Transverse colon (tissue), 4 donors: ENCODE data around the gene ACAN. TPM values are rescaled to one million over a fixed set of nuclear protein-coding genes. Genes with fewer than 3 reads are reported as not detected.
A peak's percentile ranks its signal among the peaks of the same experiment; 100 is the strongest.

ENCODE experiments used
- DNase-seq: peaks from one replicate; pipeline ENCODE4 v3.0.0-alpha.2; 2019
- H3K27ac ChIP-seq, 4 donors: fragments of 200-600 bp; sonication (generic); 2 replicates each; pipeline ENCODE4 v1.5.1; 2016 to 2018; ENCODE audit warnings: inconsistent platforms in 4 of 4
- H3K27me3 ChIP-seq: fragments of 200-600 bp; sonication (generic); 2 replicates; pipeline ENCODE4 v1.5.1; 2017; ENCODE audit warnings: inconsistent platforms
- H3K36me3 ChIP-seq, 4 donors: fragments of 200-600 bp; sonication (generic); 2 replicates each; pipeline ENCODE4 v1.5.1; 2017 to 2019; ENCODE audit warnings: inconsistent platforms in 4 of 4
- H3K4me1 ChIP-seq, 4 donors: fragments of 200-600 bp; sonication (generic); 2 replicates each; pipeline ENCODE4 v1.5.1; 2017 to 2020; ENCODE audit warnings: inconsistent platforms in 4 of 4
- H3K4me3 ChIP-seq, 4 donors: fragments of 200-600 bp; sonication (generic); 1 replicate in 1 of 4; 2 replicates in 3 of 4; pipeline versions ENCODE4 v1.5.1 to v1.6.1; 2017 to 2019; ENCODE audit warnings: inconsistent platforms in 4 of 4
- H3K9me3 ChIP-seq, 2 donors: fragments of 200-600 bp; sonication (generic); 2 replicates each; pipeline ENCODE4 v1.5.1; 2017 to 2019; ENCODE audit warnings: inconsistent platforms in 2 of 2
- CTCF ChIP-seq, 5 experiments: fragments of 200-600 bp in 3 of 5; fragments of 450-650 bp in 2 of 5; sonication (generic) in 3 of 5; IDR thresholded peaks; 1 replicate in 2 of 5; 2 replicates in 3 of 5; pipeline ENCODE4 v1.5.1; 2016 to 2017; ENCODE audit warnings: antibody characterized with exemption in 5 of 5, inconsistent platforms in 3 of 5, mild to moderate bottlenecking in 2 of 5, moderate library complexity in 1 of 5
- EP300 ChIP-seq: sonication (generic); formaldehyde crosslinking; IDR thresholded peaks from one replicate; pipeline ENCODE4 v1.6.1; 2017; ENCODE audit warnings: antibody characterized with exemption, low read depth
- POLR2A ChIP-seq: fragments of 450-650 bp; IDR thresholded peaks from one replicate; pipeline ENCODE4 v1.6.1; 2016; ENCODE audit warnings: antibody characterized with exemption, mild to moderate bottlenecking, moderate library complexity
- POLR2AphosphoS5 ChIP-seq, 3 donors: sonication (generic); formaldehyde crosslinking; IDR thresholded peaks; one replicate each; pipeline ENCODE4 v1.6.1; 2016; ENCODE audit warnings: antibody characterized with exemption in 3 of 3
- WGBS, 2 donors: methylation state at CpG; one replicate each; pipeline ENCODE4 v1.1.5; 2018; ENCODE audit warnings: low coverage in 1 of 2; 5-methylcytosine and 5-hydroxymethylcytosine counted together
- in situ Hi-C, 4 donors: fragments of 200-750 bp; cut with MboI; loops; one replicate each; pipeline versions ENCODE4 v1.15.0 to v1.15.1; 2017; ENCODE audit warnings: low sequenced_read_pairs in 3 of 4, low pct_ligation_motif_present in 1 of 4, low pct_unique_long_range_greater_than_20kb in 1 of 4
- intact Hi-C: fragments of 100-400 bp; cut with DNase I; formaldehyde crosslinking; loops from one replicate; pipeline ENCODE4 v1.15.1; 2023; ENCODE audit warnings: low total_unique reads
- total RNA-seq, 4 donors: library from RNA; depleted of rRNA; stranded (reverse); fragments of >200 nt; gene quantifications; one replicate each; pipeline ENCODE4 v1.1.0, GENCODE V29; 2016

Gene ACAN
- total RNA-seq, 4 donors from 2014 or later, result 0.14 TPM; not detected in 3

- H3K4me3 ChIP-seq, result no peak overlapping the region
- no peak overlapping the region for H3K27ac ChIP-seq
- WGBS, 2 donors, result 29% methylated on average over 1 of the region's 1 CpG; no CpG with 5 or more reads in 1 of the 2 donors
- H3K36me3 ChIP-seq, result no peaks in the 10 kb centered on the region
- H3K27me3 ChIP-seq, result peaks cover 59% of the 10 kb centered on the region
- intact Hi-C loops (no loop called here), in situ Hi-C loops (no loop called here)
- H3K9me3 ChIP-seq, result no peaks in the 10 kb centered on the region
- no peak for TF ChIP-seq POLR2A
- no peak for TF ChIP-seq EP300
- no peak for TF ChIP-seq CTCF (IDR thresholded peaks at IDR 0.05)
- TF ChIP-seq POLR2AphosphoS5 (IDR thresholded peaks at IDR 0.05), result no peak
- DNase-seq, result no peak
- peaks cover 0 to 3% (median 0%) of the 10 kb centered on the region in 4 donors for H3K4me1 ChIP-seq
Measured at GRCh38 chr15:88800026-88800425, 3.2 kb upstream of the ACAN start.

GRCh38 chr15:88800738-88801137, 2.5 kb upstream of the ACAN start:
- no peaks in the 10 kb centered on the region for H3K9me3 ChIP-seq
- intact Hi-C loops, result no loop called here
- H3K36me3 ChIP-seq, result no peaks in the 10 kb centered on the region
- H3K4me1 ChIP-seq, result peaks cover 0 to 3% (median 0%) of the 10 kb centered on the region in 4 donors
- H3K4me3 ChIP-seq, result no peak overlapping the region
- WGBS, 2 donors, result 69% methylated on average over 4 of the region's 4 CpGs; no CpG with 5 or more reads in 1 of the 2 donors
- no peak overlapping the region for H3K27ac ChIP-seq
- TF ChIP-seq EP300, result no peak
- no peak for TF ChIP-seq CTCF (IDR thresholded peaks at IDR 0.05)
- TF ChIP-seq POLR2A, result no peak
- no peak for TF ChIP-seq POLR2AphosphoS5 (IDR thresholded peaks at IDR 0.05)
- in situ Hi-C loops, result no loop called here
- no peak for DNase-seq
- peaks cover 62% of the 10 kb centered on the region for H3K27me3 ChIP-seq

GRCh38 chr15:88802250-88802990, 816 bp upstream of the ACAN start:
- Histone ChIP-seq H3K9me3 (no peaks in the 10 kb centered on the region), H3K4me3 (peak overlapping the region in 1 of 4 donors; percentile 18), H3K27me3 (peaks cover 72% of the 10 kb centered on the region), H3K27ac (no peak overlapping the region), H3K36me3 (no peaks in the 10 kb centered on the region), H3K4me1 (peaks cover 0 to 3% (median 0%) of the 10 kb centered on the region in 4 donors)
- no peak for TF ChIP-seq POLR2A
- TF ChIP-seq EP300, result no peak
- TF ChIP-seq POLR2AphosphoS5 (IDR thresholded peaks at IDR 0.05), result no peak
- no peak for TF ChIP-seq CTCF (IDR thresholded peaks at IDR 0.05)
- in situ Hi-C loops (no loop called here), intact Hi-C loops (no loop called here)
- 22% methylated on average over 20 of the region's 20 CpGs; no CpG with 5 or more reads in 1 of the 2 donors for WGBS, 2 donors
- DNase-seq, result no peak

GRCh38 chr15:88802991-88803240, 320 bp upstream of the ACAN start:
- Histone ChIP-seq H3K4me1 (peaks cover 0 to 3% (median 0%) of the 10 kb centered on the region in 4 donors), H3K27ac (no peak overlapping the region), H3K4me3 (peak overlapping the region in 1 of 4 donors; percentile 18), H3K36me3 (no peaks in the 10 kb centered on the region), H3K9me3 (no peaks in the 10 kb centered on the region), H3K27me3 (peaks cover 69% of the 10 kb centered on the region)
- no peak for DNase-seq
- TF ChIP-seq EP300 (no peak), POLR2A (no peak), POLR2AphosphoS5 (IDR thresholded peaks at IDR 0.05) (no peak), CTCF (IDR thresholded peaks at IDR 0.05) (no peak)
- intact Hi-C loops (no loop called here), in situ Hi-C loops (no loop called here)
- 12% methylated on average over 24 of the region's 28 CpGs; no CpG with 5 or more reads in 1 of the 2 donors for WGBS, 2 donors
